ENCODE measurements around the gene NACC2. TPM values are rescaled to one million over a fixed set of nuclear protein-coding genes. Genes with fewer than 3 reads are reported as not detected.

Gene NACC2
- total RNA-seq, 1 experiment from 2014 or later, result 62.0 TPM

DNA sequence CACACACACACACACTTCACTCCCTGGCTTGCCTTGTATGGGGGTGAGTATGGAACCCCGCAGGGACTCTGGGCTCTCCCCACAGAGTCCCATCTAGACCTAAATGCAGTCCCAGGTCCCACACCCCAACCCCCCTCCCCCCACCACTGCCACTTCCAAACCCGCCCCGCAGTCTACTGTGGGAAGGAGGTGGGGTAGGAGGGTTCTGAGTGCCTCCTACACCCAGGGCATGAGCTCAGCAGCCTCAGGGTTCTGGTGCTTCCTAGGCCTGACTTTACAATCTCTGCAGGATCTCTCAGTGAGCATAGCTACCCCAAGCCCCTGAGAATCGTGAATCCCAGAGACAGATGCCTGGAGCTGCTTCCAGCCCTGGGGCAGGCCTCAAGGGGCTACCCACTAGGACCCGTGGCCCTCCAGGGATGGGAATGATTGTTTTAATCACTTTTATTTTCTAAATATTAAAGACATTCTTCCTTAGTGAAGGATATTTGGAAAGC lies 1.5 kb upstream of the NACC2 start:
- Histone ChIP-seq H3K36me3 (ENCODE audit: control insufficient read depth, insufficient read depth, low read length) (no peaks in the 10 kb centered on the region), H3K4me1 (ENCODE audit: control insufficient read depth, insufficient read depth, low read length) (peaks cover 31% of the 10 kb centered on the region), H3K27me3 (ENCODE audit: control insufficient read depth, insufficient read depth, low read length) (no peaks in the 10 kb centered on the region), H3K27ac (ENCODE audit: low read length) (no peak overlapping the region), H3K4me3 (ENCODE audit: low read depth in 2 of 2, low read length in 2 of 2) (no peak overlapping the region), H3K9me3 (ENCODE audit: control insufficient read depth, insufficient read depth, low read depth, low read length) (no peaks in the 10 kb centered on the region)
- DNase-seq (ENCODE audit: low read depth, low spot score) (no peak), ATAC-seq (no peak)
- ChIA-PET POLR2A (no interaction called here), CTCF (no interaction called here)
- intact Hi-C loops (cut with micrococcal nuclease; ENCODE audit: unreplicated experiment) (no loop called here), in situ Hi-C loops (cut with HindIII; ENCODE audit: low pct_unique_long_range_greater_than_20kb, low sequenced_read_pairs) (no loop called here)
- TF ChIP-seq SIN3A (IDR thresholded peaks at IDR 0.05; ENCODE audit: borderline replicate concordance, insufficient read depth, low read depth, low read length) (no peak), POLR2AphosphoS5 (IDR thresholded peaks at IDR 0.05; ENCODE audit: low read depth, low read length) (no peak), TCF7L2 (IDR thresholded peaks at IDR 0.05; ENCODE audit: low read depth, low read length) (no peak), CTCF (IDR thresholded peaks at IDR 0.05) (no peak)
- TF ChIP-seq, protein P1, sequence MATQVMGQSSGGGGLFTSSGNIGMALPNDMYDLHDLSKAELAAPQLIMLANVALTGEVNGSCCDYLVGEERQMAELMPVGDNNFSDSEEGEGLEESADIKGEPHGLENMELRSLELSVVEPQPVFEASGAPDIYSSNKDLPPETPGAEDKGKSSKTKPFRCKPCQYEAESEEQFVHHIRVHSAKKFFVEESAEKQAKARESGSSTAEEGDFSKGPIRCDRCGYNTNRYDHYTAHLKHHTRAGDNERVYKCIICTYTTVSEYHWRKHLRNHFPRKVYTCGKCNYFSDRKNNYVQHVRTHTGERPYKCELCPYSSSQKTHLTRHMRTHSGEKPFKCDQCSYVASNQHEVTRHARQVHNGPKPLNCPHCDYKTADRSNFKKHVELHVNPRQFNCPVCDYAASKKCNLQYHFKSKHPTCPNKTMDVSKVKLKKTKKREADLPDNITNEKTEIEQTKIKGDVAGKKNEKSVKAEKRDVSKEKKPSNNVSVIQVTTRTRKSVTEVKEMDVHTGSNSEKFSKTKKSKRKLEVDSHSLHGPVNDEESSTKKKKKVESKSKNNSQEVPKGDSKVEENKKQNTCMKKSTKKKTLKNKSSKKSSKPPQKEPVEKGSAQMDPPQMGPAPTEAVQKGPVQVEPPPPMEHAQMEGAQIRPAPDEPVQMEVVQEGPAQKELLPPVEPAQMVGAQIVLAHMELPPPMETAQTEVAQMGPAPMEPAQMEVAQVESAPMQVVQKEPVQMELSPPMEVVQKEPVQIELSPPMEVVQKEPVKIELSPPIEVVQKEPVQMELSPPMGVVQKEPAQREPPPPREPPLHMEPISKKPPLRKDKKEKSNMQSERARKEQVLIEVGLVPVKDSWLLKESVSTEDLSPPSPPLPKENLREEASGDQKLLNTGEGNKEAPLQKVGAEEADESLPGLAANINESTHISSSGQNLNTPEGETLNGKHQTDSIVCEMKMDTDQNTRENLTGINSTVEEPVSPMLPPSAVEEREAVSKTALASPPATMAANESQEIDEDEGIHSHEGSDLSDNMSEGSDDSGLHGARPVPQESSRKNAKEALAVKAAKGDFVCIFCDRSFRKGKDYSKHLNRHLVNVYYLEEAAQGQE (IDR thresholded peaks at IDR 0.05; ENCODE audit: insufficient read depth in 1 of 2, low read depth in 2 of 2, low read length in 1 of 2), result no peak
- BruUV-seq (replicated peaks), result no TSS peak

DNA sequence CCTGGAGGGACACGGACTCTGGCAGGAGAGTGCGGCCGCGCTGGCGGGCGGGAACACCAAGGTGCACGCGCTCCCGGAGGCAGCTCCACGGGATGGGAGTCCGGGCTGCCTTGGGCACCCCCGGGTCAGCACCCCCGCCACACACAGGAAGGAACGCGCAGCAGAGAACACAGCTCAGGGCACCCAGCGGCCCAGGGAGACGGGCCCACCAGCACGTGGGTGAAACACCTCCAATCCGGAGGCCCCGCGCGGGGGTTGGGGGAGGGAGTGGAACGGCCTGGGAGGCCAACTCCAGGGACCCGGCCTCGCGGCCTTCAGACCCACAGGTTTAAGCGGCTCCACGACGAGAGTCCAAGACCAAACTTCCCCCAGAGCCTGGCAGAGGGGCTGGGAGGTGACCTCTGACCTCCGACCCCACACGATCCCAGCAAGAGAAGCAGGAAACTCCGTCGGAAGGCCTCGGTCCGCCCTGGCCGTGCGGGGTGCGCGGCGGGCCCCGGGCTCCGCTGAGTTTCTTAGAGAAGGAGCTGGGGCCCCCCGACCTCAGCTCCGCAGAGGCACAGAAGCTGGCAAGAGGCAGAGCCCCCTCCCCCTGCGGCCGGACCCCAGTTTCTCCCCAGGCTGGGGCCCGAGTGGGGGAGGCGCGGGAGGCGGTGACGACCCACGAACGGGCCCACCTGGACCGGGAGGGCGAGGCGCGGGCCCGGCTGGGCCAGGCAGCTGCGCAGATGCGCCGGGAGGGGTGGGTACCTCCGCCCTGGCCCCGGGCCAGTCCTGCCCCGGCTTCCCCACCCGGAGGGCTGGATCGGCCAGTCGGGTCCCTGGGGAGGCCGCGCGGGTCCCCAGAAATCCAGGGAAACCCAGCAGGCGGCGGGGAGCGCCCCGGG lies 851 bp downstream of the NACC2 start:
- ChIA-PET POLR2A (interaction anchor here (0.5 kb wide), 1 partner anchor 9 kb away, joined by 4 read pairs; no protein-coding TSS in a partner anchor), CTCF (interaction anchor here (0.5 kb wide), 1 partner anchor 1161 kb away, joined by 3 read pairs; no protein-coding TSS in a partner anchor)
- intact Hi-C loops (cut with micrococcal nuclease; ENCODE audit: unreplicated experiment), result no loop called here
- Histone ChIP-seq H3K4me1 (ENCODE audit: control insufficient read depth, insufficient read depth, low read length) (peaks cover 41% of the 10 kb centered on the region), H3K27ac (ENCODE audit: low read length) (peak overlapping the region; percentile 88), H3K27me3 (ENCODE audit: control insufficient read depth, insufficient read depth, low read length) (no peaks in the 10 kb centered on the region), H3K4me3 (ENCODE audit: low read depth in 2 of 2, low read length in 2 of 2) (peak overlapping the region; percentile 62 to 67), H3K36me3 (ENCODE audit: control insufficient read depth, insufficient read depth, low read length) (no peaks in the 10 kb centered on the region), H3K9me3 (ENCODE audit: control insufficient read depth, insufficient read depth, low read depth, low read length) (no peaks in the 10 kb centered on the region)
- ATAC-seq (peak; percentile 58), DNase-seq (ENCODE audit: low read depth, low spot score) (no peak)
- no TSS peak for BruUV-seq (replicated peaks)
- TF ChIP-seq POLR2AphosphoS5 (IDR thresholded peaks at IDR 0.05; ENCODE audit: low read depth, low read length) (peak; percentile 57), SIN3A (IDR thresholded peaks at IDR 0.05; ENCODE audit: borderline replicate concordance, insufficient read depth, low read depth, low read length) (no peak; the same call in 1 of the 2 replicates)
- in situ Hi-C loops (cut with HindIII; ENCODE audit: low pct_unique_long_range_greater_than_20kb, low sequenced_read_pairs), result no loop called here
